ENCODE data around the gene AKR1C8. TPM values are rescaled to one million over a fixed set of nuclear protein-coding genes. Genes with fewer than 3 reads are reported as not detected.
A peak's percentile ranks its signal among the peaks of the same experiment; 100 is the strongest.

The AKR1C8 gene
- total and polyA plus RNA-seq, 2 of the 13 experiments (the other 11 are each of a cell fraction or from before 2014, with no cell fraction given) = 0.12 TPM; not detected in 1

- no peak for TF ChIP-seq ZNF569 (CRISPR knock-in tag; IDR thresholded peaks at IDR 0.05; ENCODE audit: borderline replicate concordance)
- peak; percentile 17; the same call in 1 of the 2 replicates for TF ChIP-seq ZNF687 (CRISPR knock-in tag; IDR thresholded peaks at IDR 0.05)
- TF ChIP-seq NFE2L1 (CRISPR knock-in tag; IDR thresholded peaks at IDR 0.05; ENCODE audit: borderline replicate concordance) = no peak
- TF ChIP-seq ASH2L (IDR thresholded peaks at IDR 0.05; ENCODE audit: insufficient read length, low read depth, low read length) = peak; percentile 98
- TF ChIP-seq ZNF292 (CRISPR knock-in tag; IDR thresholded peaks at IDR 0.05; ENCODE audit: borderline replicate concordance, low read depth) = peak; percentile 62; the same call in 1 of the 2 replicates
- no peak for TF ChIP-seq ZNF790 (CRISPR knock-in tag; IDR thresholded peaks at IDR 0.05; ENCODE audit: borderline replicate concordance)
- peak; percentile 2; the same call in 1 of the 2 replicates for TF ChIP-seq CBFB (CRISPR knock-in tag; IDR thresholded peaks at IDR 0.05)
- TF ChIP-seq JARID2 (CRISPR knock-in tag; IDR thresholded peaks at IDR 0.05; ENCODE audit: insufficient replicate concordance) = no peak
- no peak for TF ChIP-seq RAD51 (IDR thresholded peaks at IDR 0.05; ENCODE audit: borderline replicate concordance)
- TF ChIP-seq ZNF775 (CRISPR knock-in tag; IDR thresholded peaks at IDR 0.05; ENCODE audit: borderline replicate concordance) = no peak
- TF ChIP-seq ZNF333 (CRISPR knock-in tag; IDR thresholded peaks at IDR 0.05; ENCODE audit: borderline replicate concordance) = no peak
- 0 out of 2 replicates have a peak, but pooled peaks have one; percentile 31 for TF ChIP-seq ATF7 (IDR thresholded peaks at IDR 0.05)
- no peak for TF ChIP-seq ATF7 (CRISPR knock-in tag; IDR thresholded peaks at IDR 0.05)
- TF ChIP-seq KDM6A (CRISPR knock-in tag; IDR thresholded peaks at IDR 0.05; ENCODE audit: low read depth) = peak; percentile 92
- 0 out of 2 replicates have a peak, but pooled peaks have one; percentile 34 for TF ChIP-seq ZNF784 (CRISPR knock-in tag; IDR thresholded peaks at IDR 0.05; ENCODE audit: borderline replicate concordance)
- no peak for TF ChIP-seq HOXA7 (CRISPR knock-in tag; IDR thresholded peaks at IDR 0.05)
- TF ChIP-seq DR1 (CRISPR knock-in tag; IDR thresholded peaks at IDR 0.05) = peak; percentile 76
- TF ChIP-seq NFYC (CRISPR knock-in tag; IDR thresholded peaks at IDR 0.05) = no peak
- TF ChIP-seq ZBTB33 (CRISPR knock-in tag; IDR thresholded peaks at IDR 0.05) = 0 out of 2 replicates have a peak, but pooled peaks have one; percentile 18
- TF ChIP-seq SNAI1 (CRISPR knock-in tag; IDR thresholded peaks at IDR 0.05; ENCODE audit: borderline replicate concordance) = no peak; the same call in 1 of the 2 replicates
- peak; percentile 53; the same call in 1 of the 2 replicates for TF ChIP-seq JUNB (CRISPR knock-in tag; IDR thresholded peaks at IDR 0.05; ENCODE audit: borderline replicate concordance)
- TF ChIP-seq FOXK2 (IDR thresholded peaks at IDR 0.05) = no peak
Measured at GRCh38 chr10:5147255-5147980, 37.5 kb downstream of the AKR1C8 start (continued).

Measured in HepG2 (cell line).